Kidney glomerular epithelial cell (primary cell): ENCODE measurements around the gene AEN.

ENCODE experiments used
- DNase-seq: peaks from one replicate; lab custom pipeline; 2025; lab: John Stamatoyannopoulos, UW

AEN gene

GRCh38 chr15:88649753-88650551, 28.8 kb downstream of the AEN start:
- no peak for DNase-seq

- no peak for DNase-seq
These were observed 29.4 kb downstream of the AEN start for GRCh38 chr15:88650556-88650955.

GRCh38 chr15:88651136-88651732, 30.1 kb downstream of the AEN start:
- DNase-seq = no peak

GRCh38 chr15:88651971-88652370, 30.8 kb downstream of the AEN start:
- DNase-seq = no peak

- no peak for DNase-seq
These were observed 31.5 kb downstream of the AEN start for GRCh38 chr15:88652456-88653199.

- no peak for DNase-seq
These were observed 32.3 kb downstream of the AEN start for GRCh38 chr15:88653200-88654064.

GRCh38 chr15:88654430-88655102, 33.4 kb downstream of the AEN start:
- no peak for DNase-seq

GRCh38 chr15:88655103-88655553, 34.0 kb downstream of the AEN start:
- no peak for DNase-seq

- no peak for DNase-seq
These were observed 34.8 kb downstream of the AEN start for GRCh38 chr15:88655800-88656488.

- no peak for DNase-seq
These were observed 35.7 kb downstream of the AEN start for GRCh38 chr15:88656760-88657221.

- DNase-seq = no peak
These were observed 36.4 kb downstream of the AEN start for GRCh38 chr15:88657326-88658069.

GRCh38 chr15:88658070-88658965, 37.2 kb downstream of the AEN start:
- DNase-seq = no peak

GRCh38 chr15:88658972-88659931, 38.1 kb downstream of the AEN start:
- no peak for DNase-seq

GRCh38 chr15:88661041-88661700, 40.0 kb downstream of the AEN start:
- no peak for DNase-seq

GRCh38 chr15:88661761-88662556, 40.8 kb downstream of the AEN start:
- DNase-seq = no peak

- DNase-seq = no peak
These were observed 42.0 kb downstream of the AEN start for GRCh38 chr15:88663141-88663621.
